B cell (primary cell): ENCODE data around the gene KRT72. TPM values are rescaled to one million over a fixed set of nuclear protein-coding genes. Genes with fewer than 3 reads are reported as not detected.

Experiments
- ATAC-seq: fragments of 200-7000 bp; cut with Tn5 transposase; one replicate; pipeline ENCODE4 v1.10.0; 2021; ENCODE audit warnings: low read depth, mild to moderate bottlenecking, moderate number of reproducible peaks, moderate library complexity
- CTCF ChIA-PET: fragments of 350-600 bp; sonication (Branson Sonifier 250); formaldehyde crosslinking; loops from one replicate; lab custom pipeline; 2021; ENCODE audit warnings: antibody characterized with exemption, inconsistent platforms; lab: Charles Lee
- POLR2A ChIA-PET: fragments of 350-600 bp; sonication (Branson Sonifier 250); formaldehyde crosslinking; loops from one replicate; lab custom pipeline; 2021; ENCODE audit warnings: antibody characterized with exemption; lab: Charles Lee
- DNase-seq: peaks from one replicate; pipeline ENCODE4 v3.0.0; 2013
- H2AFZ ChIP-seq: 2 replicates; pipeline ENCODE4 v1.6.1; 2012; ENCODE audit warnings: mild to moderate bottlenecking, low read depth, low read length; ENCODE audit not compliant: insufficient read depth, poor library complexity, severe bottlenecking
- H3K27ac ChIP-seq, 2 donors: 1 replicate in 1 of 2; 2 replicates in 1 of 2; pipeline ENCODE4 v1.5.1; 2012 to 2013; ENCODE audit warnings: low read length in 2 of 2, mild to moderate bottlenecking in 2 of 2, moderate library complexity in 1 of 2
- H3K27me3 ChIP-seq, 4 experiments: fragments of 200-600 bp in 1 of 4; sonication (generic) in 1 of 4; replicated peaks in 1 of 4; 1 replicate in 2 of 4; 2 replicates in 2 of 4; pipeline versions ENCODE4 v1.6.1 to v1.7.0; 2013 to 2016; ENCODE audit warnings: low read length in 3 of 4, mild to moderate bottlenecking in 2 of 4, mixed read lengths in 1 of 4, moderate library complexity in 1 of 4; ENCODE audit not compliant: insufficient read depth in 4 of 4, control insufficient read depth in 3 of 4; ENCODE audit errors: control extremely low read depth in 1 of 4
- H3K36me3 ChIP-seq, 2 experiments: replicated peaks in 1 of 2; 1 replicate in 1 of 2; 2 replicates in 1 of 2; pipeline versions ENCODE4 v1.6.1 to v1.7.1; 2013; ENCODE audit warnings: low read length in 1 of 2; ENCODE audit not compliant: insufficient read depth in 2 of 2, control insufficient read depth in 1 of 2; ENCODE audit errors: control extremely low read depth in 1 of 2, extremely low read depth in 1 of 2
- H3K4me1 ChIP-seq, 2 donors: fragments of 200-600 bp in 1 of 2; sonication (generic) in 1 of 2; 1 replicate in 1 of 2; 2 replicates in 1 of 2; pipeline versions ENCODE4 v1.5.1 to v1.6.1; 2013 to 2017; ENCODE audit warnings: low read length in 2 of 2; ENCODE audit not compliant: control insufficient read depth in 2 of 2, insufficient read depth in 2 of 2
- H3K4me2 ChIP-seq: replicated peaks from 2 replicates; pipeline ENCODE3; 2012; ENCODE audit warnings: mild to moderate bottlenecking, low read depth, low read length; ENCODE audit not compliant: poor library complexity, severe bottlenecking
- H3K4me3 ChIP-seq, 5 experiments: fragments of 200-600 bp in 1 of 5; sonication (generic) in 1 of 5; 1 replicate in 3 of 5; 2 replicates in 2 of 5; pipeline versions ENCODE4 v1.5.1 to v1.7.0; 2011 to 2016; ENCODE audit warnings: low read length in 4 of 5, mild to moderate bottlenecking in 4 of 5, low read depth in 2 of 5, control low read depth in 1 of 5, moderate library complexity in 1 of 5; ENCODE audit not compliant: insufficient read depth in 1 of 5; ENCODE audit errors: control extremely low read depth in 1 of 5, extremely low read depth in 1 of 5
- H3K79me2 ChIP-seq: fragments of 200-600 bp; sonication (generic); one replicate; pipeline ENCODE4 v1.6.0; 2016; ENCODE audit warnings: low read length; ENCODE audit not compliant: control insufficient read depth, insufficient read depth
- H3K9ac ChIP-seq: fragments of 200-600 bp; sonication (generic); 2 replicates; pipeline ENCODE4 v1.6.1; 2017; ENCODE audit warnings: mild to moderate bottlenecking, low read length, moderate library complexity
- H3K9me3 ChIP-seq, 3 donors: one replicate each; pipeline versions ENCODE4 v1.6.1 to v1.7.1; 2013; ENCODE audit warnings: low read length in 2 of 3; ENCODE audit not compliant: control insufficient read depth in 2 of 3, insufficient read depth in 1 of 3; ENCODE audit errors: control extremely low read depth in 1 of 3
- H4K20me1 ChIP-seq: 2 replicates; pipeline ENCODE4 v1.6.0; 2012; ENCODE audit warnings: mild to moderate bottlenecking, low read length; ENCODE audit not compliant: insufficient read depth, control insufficient read depth, poor library complexity, severe bottlenecking
- H3K27ac Mint-ChIP-seq: one replicate; pipeline ENCODE4 v1.8.0; 2021; ENCODE audit warnings: mixed read lengths
- H3K27me3 Mint-ChIP-seq: one replicate; pipeline ENCODE4 v1.8.0; 2021; ENCODE audit warnings: mixed read lengths
- H3K4me1 Mint-ChIP-seq: one replicate; pipeline ENCODE4 v1.8.0; 2021; ENCODE audit warnings: mixed read lengths
- H3K4me3 Mint-ChIP-seq: one replicate; pipeline ENCODE4 v1.8.0; 2021; ENCODE audit warnings: mixed read lengths
- H3K9me3 Mint-ChIP-seq: one replicate; pipeline ENCODE4 v1.8.0; 2022; ENCODE audit warnings: mixed read lengths; ENCODE audit not compliant: insufficient read depth
- EZH2 ChIP-seq: IDR thresholded peaks from 2 replicates; pipeline ENCODE4 v1.6.1; 2012; ENCODE audit warnings: borderline replicate concordance, low read depth, mild to moderate bottlenecking, moderate library complexity, low read length; ENCODE audit not compliant: insufficient read depth, poor library complexity, severe bottlenecking
- WGBS: methylation state at CpG from one replicate; pipeline ENCODE4 v1.1.5; 2013; ENCODE audit warnings: missing lambda C conversion rate; ENCODE audit not compliant: insufficient coverage; 5-methylcytosine and 5-hydroxymethylcytosine counted together
- intact Hi-C: fragments of 100-400 bp; cut with micrococcal nuclease; formaldehyde crosslinking; loops from one replicate; pipeline ENCODE4 v1.10.0; 2022
- polyA plus RNA-seq: library from polyadenylated mRNA; depleted of rRNA; stranded (reverse); fragments of >200 nt; gene quantifications from 2 replicates; pipeline ENCODE4 v1.2.3, GENCODE V29; 2012
- total RNA-seq, 2 donors: library from RNA; stranded (reverse); fragments of 120-200 nt in 1 of 2; gene quantifications; 1 replicate in 1 of 2; 2 replicates in 1 of 2; pipeline versions ENCODE4 v1.2.3 to v1.2.4, GENCODE V29; 2013 to 2022
- TF ChIP-seq, protein P1 (sequence below): fragments of 200-600 bp; IDR thresholded peaks from one replicate; pipeline ENCODE4 v1.8.0; 2022; ENCODE audit warnings: antibody characterized with exemption, mild to moderate bottlenecking

Gene KRT72
- total and polyA plus RNA-seq, 2 donors (not counting 1 experiment from before 2014, with no cell fraction given) = 0.04 TPM; not detected in 1

DNA sequence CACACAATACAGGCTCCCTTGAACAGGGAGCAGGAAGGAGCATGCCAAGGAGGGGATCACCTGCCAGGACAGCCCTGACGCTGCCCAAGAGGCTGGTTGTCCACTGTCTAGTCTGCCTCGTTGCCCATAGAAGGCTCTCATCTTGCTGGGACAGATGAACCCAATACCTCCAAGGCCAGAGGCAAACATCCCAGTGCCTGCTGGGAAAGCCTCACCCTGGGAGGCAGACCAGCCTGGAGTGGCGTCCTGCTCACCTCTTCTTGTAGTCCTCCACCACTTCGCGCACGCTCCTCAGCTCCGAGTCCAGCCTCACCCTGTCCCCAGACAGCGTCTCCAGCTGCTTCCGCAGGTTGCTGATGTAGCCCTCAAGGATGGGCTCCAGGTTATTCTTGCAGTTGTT is 14.6 kb upstream of the KRT72 start:
- TF ChIP-seq, protein P1, sequence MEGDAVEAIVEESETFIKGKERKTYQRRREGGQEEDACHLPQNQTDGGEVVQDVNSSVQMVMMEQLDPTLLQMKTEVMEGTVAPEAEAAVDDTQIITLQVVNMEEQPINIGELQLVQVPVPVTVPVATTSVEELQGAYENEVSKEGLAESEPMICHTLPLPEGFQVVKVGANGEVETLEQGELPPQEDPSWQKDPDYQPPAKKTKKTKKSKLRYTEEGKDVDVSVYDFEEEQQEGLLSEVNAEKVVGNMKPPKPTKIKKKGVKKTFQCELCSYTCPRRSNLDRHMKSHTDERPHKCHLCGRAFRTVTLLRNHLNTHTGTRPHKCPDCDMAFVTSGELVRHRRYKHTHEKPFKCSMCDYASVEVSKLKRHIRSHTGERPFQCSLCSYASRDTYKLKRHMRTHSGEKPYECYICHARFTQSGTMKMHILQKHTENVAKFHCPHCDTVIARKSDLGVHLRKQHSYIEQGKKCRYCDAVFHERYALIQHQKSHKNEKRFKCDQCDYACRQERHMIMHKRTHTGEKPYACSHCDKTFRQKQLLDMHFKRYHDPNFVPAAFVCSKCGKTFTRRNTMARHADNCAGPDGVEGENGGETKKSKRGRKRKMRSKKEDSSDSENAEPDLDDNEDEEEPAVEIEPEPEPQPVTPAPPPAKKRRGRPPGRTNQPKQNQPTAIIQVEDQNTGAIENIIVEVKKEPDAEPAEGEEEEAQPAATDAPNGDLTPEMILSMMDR = no peak
- TF ChIP-seq EZH2 = no peak
- Histone ChIP-seq H3K4me3 (no peak overlapping the region), H3K27ac (no peak overlapping the region), H4K20me1 (no peaks in the 10 kb centered on the region), H3K79me2 (no peaks in the 10 kb centered on the region), H2AFZ (no peak overlapping the region), H3K4me2 (no peak overlapping the region), H3K4me1 (no peaks in the 10 kb centered on the region), H3K36me3 (no peaks in the 10 kb centered on the region), H3K27me3 (peaks cover 0 to 3% (median under 1%) of the 10 kb centered on the region in 4 experiments), H3K9ac (no peak overlapping the region), H3K9me3 (peaks cover 0 to 2% (median 0%) of the 10 kb centered on the region in 3 donors)
- DNase-seq (no peak), ATAC-seq (no peak)
- peaks cover 44% of the 10 kb centered on the region for H3K27me3 Mint-ChIP-seq
- POLR2A ChIA-PET = no interaction called here
- no peak overlapping the region for H3K27ac Mint-ChIP-seq
- H3K9me3 Mint-ChIP-seq = no peaks in the 10 kb centered on the region
- H3K4me3 Mint-ChIP-seq = no peak overlapping the region
- 90% methylated on average over 9 of the region's 9 CpGs for WGBS
- intact Hi-C loops = no loop called here
- CTCF ChIA-PET = interaction anchor here (0.6 kb wide), 1 partner anchor 129 kb away, joined by 3 read pairs; no protein-coding TSS in a partner anchor
- H3K4me1 Mint-ChIP-seq = no peaks in the 10 kb centered on the region

DNA sequence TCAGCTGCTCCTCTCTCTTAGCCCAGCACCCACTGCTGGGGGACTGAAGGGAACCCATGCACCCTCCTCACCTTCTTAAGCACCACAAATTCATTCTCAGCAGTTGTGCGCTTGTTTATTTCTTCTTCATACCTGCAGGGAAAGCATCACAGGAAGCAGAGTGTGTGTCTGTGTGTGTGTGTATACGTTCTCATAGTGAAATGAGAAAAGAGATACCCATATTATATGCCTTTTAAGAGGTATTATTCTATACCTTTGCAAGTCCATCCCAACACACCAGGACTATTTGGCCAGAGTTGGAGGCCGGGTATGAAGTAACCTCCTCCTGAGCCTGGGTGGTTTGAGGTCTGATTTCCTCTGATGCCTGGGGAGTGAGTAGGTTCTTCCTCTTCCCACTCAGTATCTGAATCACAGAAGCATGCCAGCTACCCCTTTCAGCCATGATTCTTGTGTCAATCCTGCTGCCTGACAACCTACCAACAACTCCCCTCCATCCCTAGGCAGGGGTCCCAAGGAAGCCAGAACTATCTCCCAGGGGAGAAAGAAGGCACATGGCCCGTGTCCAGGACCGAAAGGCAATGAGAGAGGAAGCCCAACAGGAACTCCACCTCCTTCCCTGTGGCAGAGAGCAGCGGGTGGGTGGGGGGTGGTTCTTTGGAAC is 14.1 kb upstream of the KRT72 start:
- Histone ChIP-seq H3K27me3 (peaks cover 0 to 3% (median under 1%) of the 10 kb centered on the region in 4 experiments), H4K20me1 (no peaks in the 10 kb centered on the region), H3K9me3 (peaks cover 0 to 2% (median 0%) of the 10 kb centered on the region in 3 donors), H3K79me2 (no peaks in the 10 kb centered on the region), H3K9ac (no peak overlapping the region), H3K4me1 (no peaks in the 10 kb centered on the region), H3K4me3 (no peak overlapping the region), H3K27ac (no peak overlapping the region), H3K4me2 (no peak overlapping the region), H3K36me3 (no peaks in the 10 kb centered on the region), H2AFZ (no peak overlapping the region)
- intact Hi-C loops = no loop called here
- ATAC-seq (no peak), DNase-seq (no peak)
- Mint-ChIP-seq H3K27ac (no peak overlapping the region), H3K27me3 (peaks cover 43% of the 10 kb centered on the region), H3K4me1 (no peaks in the 10 kb centered on the region), H3K9me3 (no peaks in the 10 kb centered on the region), H3K4me3 (no peak overlapping the region)
- TF ChIP-seq, protein P1 = no peak
- no peak for TF ChIP-seq EZH2
- POLR2A ChIA-PET = no interaction called here
- 10% methylated on average over 2 of the region's 6 CpGs for WGBS
- CTCF ChIA-PET = no interaction called here
